ENCODE data around the gene BANF1.

Gene BANF1

GRCh38 chr11:66042996-66043906 lies 40.9 kb downstream of the BANF1 start:
- H3K4me3 ChIP-seq (ENCODE audit: low read depth, low read length), result no peak overlapping the region
- no peak for DNase-seq (ENCODE audit: low read depth)
- no peak for TF ChIP-seq MAX (IDR thresholded peaks at IDR 0.05; ENCODE audit: low read depth, low read length)
- no peak for TF ChIP-seq MYC (IDR thresholded peaks at IDR 0.05; ENCODE audit: low read depth, low read length)
- TF ChIP-seq POLR2A (IDR thresholded peaks at IDR 0.05; ENCODE audit: extremely low read depth, insufficient read length), result no peak
- no peak for TF ChIP-seq CTCF (IDR thresholded peaks at IDR 0.05; ENCODE audit: low read depth, low read length)

DNA sequence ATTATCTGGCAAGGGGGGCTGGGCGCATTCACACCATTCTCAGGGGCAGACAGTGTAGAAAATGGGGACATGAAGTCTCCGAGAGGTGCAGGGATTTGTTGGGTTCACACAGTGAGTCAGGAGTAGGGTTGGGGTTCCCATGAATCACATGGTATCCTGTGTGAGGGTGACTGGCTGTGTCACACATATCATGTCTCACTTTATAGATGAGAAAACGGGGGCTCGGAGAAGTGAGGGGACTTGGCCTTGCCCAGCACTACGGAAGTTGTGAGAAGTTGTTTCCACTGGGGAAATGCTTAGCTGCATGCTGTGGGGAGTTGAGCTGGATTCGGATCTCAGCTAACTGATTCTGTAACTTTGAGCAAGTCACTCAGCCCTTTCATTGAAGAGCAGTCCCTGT lies 42.5 kb downstream of the BANF1 start:
- TF ChIP-seq MYC (IDR thresholded peaks at IDR 0.05; ENCODE audit: low read depth, low read length) (no peak), POLR2A (IDR thresholded peaks at IDR 0.05; ENCODE audit: extremely low read depth, insufficient read length) (no peak), MAX (IDR thresholded peaks at IDR 0.05; ENCODE audit: low read depth, low read length) (no peak), CTCF (IDR thresholded peaks at IDR 0.05; ENCODE audit: low read depth, low read length) (no peak)
- DNase-seq (ENCODE audit: low read depth), result no peak
- no peak overlapping the region for H3K4me3 ChIP-seq (ENCODE audit: low read depth, low read length)

- peak; percentile 86 for DNase-seq (ENCODE audit: low read depth)
- TF ChIP-seq POLR2A (IDR thresholded peaks at IDR 0.05; ENCODE audit: extremely low read depth, insufficient read length) (no peak), MAX (IDR thresholded peaks at IDR 0.05; ENCODE audit: low read depth, low read length) (peak; percentile 43; the same call in 1 of the 2 replicates), MYC (IDR thresholded peaks at IDR 0.05; ENCODE audit: low read depth, low read length) (no peak), CTCF (IDR thresholded peaks at IDR 0.05; ENCODE audit: low read depth, low read length) (peak; percentile 98)
- H3K4me3 ChIP-seq (ENCODE audit: low read depth, low read length), result no peak overlapping the region
These were observed 42.9 kb downstream of the BANF1 start for GRCh38 chr11:66045177-66045639.

- H3K4me3 ChIP-seq (ENCODE audit: low read depth, low read length), result no peak overlapping the region
- TF ChIP-seq POLR2A (IDR thresholded peaks at IDR 0.05; ENCODE audit: extremely low read depth, insufficient read length) (no peak), CTCF (IDR thresholded peaks at IDR 0.05; ENCODE audit: low read depth, low read length) (no peak), MYC (IDR thresholded peaks at IDR 0.05; ENCODE audit: low read depth, low read length) (no peak), MAX (IDR thresholded peaks at IDR 0.05; ENCODE audit: low read depth, low read length) (no peak)
- no peak for DNase-seq (ENCODE audit: low read depth)
These were observed 44.6 kb downstream of the BANF1 start for GRCh38 chr11:66046901-66047300.

- no peak for TF ChIP-seq POLR2A (IDR thresholded peaks at IDR 0.05; ENCODE audit: extremely low read depth, insufficient read length)
- TF ChIP-seq MYC (IDR thresholded peaks at IDR 0.05; ENCODE audit: low read depth, low read length), result no peak
- TF ChIP-seq CTCF (IDR thresholded peaks at IDR 0.05; ENCODE audit: low read depth, low read length), result no peak
- no peak for TF ChIP-seq MAX (IDR thresholded peaks at IDR 0.05; ENCODE audit: low read depth, low read length)
- no peak for DNase-seq (ENCODE audit: low read depth)
- no peak overlapping the region for H3K4me3 ChIP-seq (ENCODE audit: low read depth, low read length)
These were observed 45.5 kb downstream of the BANF1 start for GRCh38 chr11:66047541-66048365.

Data from NB4 (cell line).